ENCODE measurements around the gene TUSC7.

The TUSC7 gene

DNA sequence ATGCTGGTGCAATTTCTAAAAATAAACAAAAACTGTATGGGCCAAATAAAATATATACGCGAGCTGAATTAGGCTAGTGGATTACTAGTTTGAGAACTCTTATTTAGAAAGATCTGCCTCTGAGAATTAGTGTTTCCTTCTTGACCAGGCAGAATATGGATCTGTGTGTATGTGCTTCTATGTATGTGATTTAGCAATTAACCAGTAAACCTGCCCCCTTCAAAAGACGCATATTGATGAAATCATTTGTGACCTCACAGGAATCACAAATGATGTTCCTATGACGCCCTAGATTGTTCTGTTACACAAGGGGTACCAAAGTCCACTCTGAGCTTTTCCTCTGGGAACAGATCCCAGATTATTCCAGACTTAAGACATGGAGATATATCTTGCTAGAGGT lies at the start of gene TUSC7:
Gene TUSC7 (plus strand): TSS at position 301 of the 400 bp plus-strand sequence.
- no peak for FAIRE-seq

DNA sequence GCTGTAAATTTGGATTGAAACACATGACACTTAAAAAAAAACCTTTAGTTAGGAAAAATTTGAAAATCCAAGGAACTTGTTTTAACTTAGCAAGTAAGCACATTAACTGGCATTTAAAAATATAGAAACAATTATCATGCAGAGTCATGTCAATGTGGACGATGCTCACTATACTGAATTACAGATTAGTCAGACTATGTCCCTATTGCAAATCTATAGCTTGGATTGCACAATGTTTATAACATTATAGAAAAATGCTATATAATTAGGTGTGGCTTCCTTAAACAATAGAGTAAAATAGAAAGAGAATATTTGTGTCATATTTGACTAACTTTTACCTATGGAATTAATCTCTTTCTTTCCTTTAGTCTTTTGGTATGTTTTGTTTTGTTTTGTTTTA lies 48.4 kb upstream of the TUSC7 start:
- no peak for FAIRE-seq

DNA sequence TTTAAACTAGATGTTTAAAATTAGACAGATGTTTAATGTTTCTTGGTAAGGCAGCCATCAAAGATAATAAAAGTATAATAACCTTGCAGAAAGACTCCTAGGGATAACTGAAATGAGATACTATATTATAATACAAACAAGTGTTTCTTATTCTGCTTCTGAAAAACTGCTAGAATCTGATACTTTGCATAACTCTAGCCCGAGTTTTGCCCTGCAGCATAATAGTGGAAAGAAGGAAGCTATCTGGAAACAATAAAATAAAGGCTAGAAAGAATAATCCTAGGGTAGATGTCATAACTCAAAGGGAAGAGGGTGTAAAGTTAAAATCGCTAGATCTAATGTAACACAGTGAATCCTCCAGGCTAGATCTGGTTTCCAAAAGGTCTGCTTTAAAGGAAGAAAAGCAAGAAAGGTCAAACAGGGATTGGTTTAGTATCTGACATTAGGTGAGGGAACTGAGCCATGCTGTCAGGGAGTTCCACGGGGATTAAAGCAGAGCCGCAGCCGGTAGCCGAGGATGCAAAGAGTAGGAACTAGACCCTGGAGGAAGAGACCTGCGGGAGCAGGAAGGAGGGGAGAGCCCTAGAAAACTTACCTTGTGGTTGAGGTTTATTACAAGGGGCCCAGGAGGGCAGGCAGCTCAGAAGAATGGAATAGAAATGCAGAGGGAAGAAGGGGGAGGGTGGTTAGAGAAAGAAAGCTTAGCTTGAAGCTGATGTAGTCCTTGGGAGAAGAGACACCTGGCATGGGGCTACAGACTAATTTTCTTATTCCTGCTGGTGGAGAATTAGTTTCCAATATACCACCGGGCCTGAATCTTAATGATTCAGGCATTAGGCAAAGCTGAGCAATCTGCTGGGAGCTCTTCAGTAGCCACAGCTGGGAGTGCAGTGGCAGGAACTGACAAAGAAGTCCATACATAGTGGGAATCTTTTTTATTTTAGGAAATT lies 46.1 kb upstream of the TUSC7 start:
- no peak for FAIRE-seq

DNA sequence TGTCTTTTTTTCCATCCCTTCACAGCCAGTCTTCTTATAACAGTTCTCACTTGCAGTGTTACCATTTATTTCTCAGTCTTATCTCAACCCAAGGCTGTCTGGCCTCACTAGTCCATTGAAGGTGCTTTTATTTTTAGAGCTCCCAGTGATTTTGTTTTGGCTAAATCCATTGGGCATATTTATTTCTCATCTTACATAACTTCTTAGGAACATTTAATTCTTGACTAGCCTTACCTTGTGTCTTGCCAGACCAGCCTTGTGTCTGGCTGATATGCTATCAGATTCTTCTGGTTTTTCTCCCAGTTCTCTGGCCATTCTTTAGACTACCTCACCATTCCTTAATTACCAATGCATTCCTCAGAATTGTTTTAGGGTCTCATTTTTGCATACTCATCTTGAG lies 42.3 kb upstream of the TUSC7 start:
- FAIRE-seq: no peak

DNA sequence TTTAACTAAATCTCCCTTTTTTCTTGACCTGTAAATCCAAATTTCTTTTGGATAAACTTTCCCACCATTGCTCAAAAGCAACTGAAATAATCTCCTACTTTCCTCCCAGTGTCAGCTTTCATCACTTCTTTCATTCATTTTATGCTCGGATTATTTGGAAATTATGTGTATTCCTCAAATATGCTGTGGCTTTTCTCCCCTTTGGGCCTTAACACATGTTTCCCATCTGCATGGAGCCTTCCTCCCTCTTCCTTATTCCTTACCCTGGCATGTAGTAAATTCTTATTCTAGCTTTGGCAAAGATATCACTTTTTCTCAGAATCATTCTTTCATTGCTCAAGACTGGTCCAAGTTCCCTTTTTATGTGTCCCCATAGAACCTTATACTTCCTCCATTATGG lies 41.8 kb upstream of the TUSC7 start:
- no peak for FAIRE-seq

DNA sequence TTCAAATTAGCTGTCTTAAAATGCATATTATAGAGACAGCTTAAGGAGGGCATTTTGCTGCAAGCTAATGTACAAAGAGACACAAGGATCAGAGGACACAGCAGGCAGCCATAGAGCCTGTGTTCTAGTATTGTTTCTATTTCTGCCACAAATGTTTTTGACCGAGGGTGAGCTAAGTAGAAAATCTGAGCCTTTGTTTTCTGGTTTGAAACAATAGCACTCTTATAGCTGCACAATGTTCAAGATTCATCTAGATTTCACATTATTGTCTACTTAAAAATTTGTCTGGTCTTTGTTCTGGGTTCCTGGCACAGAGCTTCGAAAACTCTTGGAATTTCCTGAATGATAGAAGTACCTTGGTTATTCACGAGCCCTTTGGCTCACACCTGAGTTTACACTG lies 40.0 kb upstream of the TUSC7 start:
- no peak for FAIRE-seq

DNA sequence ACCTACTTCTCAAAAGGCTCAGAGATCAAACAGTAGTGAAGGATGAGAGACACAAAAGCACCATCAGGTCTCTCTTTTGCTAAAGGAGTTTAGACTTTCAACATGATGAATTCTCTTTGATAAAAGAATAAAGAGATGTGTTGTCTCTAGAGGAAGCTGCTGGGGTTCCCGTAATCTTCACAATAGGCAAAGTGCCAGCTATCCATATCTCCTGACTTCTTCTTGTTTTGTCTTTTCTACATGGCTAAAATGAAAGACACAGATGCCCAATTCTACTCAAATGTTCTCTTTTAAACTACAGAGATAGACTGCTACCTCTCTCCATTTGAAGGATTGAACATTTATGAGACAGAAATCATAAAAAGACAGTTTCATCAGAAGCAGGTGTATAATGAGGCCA lies 38.4 kb upstream of the TUSC7 start:
- FAIRE-seq: no peak

DNA sequence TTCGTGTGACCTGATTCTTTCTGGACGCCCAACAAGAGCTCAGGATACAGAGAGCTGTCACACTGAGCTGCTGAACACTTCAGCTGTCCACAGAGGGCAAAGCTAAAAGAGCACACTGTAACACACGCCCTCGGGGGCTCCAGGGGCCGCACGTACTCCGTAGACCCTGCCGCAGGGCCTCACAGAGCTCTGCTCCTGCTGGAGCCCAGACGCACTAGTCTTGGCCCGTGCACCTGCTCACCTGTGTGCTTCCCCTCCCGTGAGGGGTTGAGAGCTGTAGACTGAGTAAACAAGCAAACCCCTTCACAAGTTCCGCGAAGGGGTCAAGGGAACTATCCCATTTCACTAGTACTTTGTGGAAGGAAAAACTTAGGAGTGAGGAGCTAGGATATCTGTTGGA lies 30.7 kb upstream of the TUSC7 start:
- FAIRE-seq: no peak

DNA sequence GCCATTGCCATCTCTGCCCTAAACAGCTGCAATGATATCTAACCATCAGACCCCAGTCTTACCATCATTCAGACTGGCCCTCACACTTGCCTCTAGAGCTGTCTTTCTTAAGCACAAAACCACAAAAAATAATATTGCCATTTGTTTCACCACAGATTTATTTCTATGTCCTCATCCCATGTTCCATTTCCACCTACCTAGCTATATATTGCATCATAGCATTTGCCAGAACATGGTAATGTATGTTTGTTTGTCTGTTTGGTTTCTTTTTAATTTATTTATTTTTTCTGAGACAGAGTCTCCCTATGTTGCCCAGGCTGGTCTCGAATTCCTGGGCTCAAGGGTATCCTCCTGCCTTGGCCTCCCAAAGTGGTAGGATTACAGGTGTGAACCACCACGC lies 18.5 kb upstream of the TUSC7 start:
- no peak for FAIRE-seq

DNA sequence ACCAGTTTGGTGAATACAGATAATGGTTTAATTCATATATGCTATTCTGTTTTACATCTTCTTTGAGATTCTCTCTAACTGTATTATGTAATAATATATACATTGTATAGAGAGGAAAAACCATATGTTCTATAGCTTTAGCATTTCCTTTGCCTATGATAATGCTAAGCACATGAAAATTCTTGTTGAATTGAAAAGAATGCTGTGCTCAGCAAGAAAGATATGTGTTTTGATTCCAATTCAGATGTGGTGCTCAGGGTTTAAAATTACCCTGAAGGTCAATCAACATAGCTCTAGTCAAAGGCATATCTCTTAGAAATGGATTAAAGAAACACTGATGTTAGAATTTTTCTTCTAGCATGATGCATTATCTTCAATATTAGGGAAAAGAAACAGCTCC lies 8.5 kb upstream of the TUSC7 start:
- no peak for FAIRE-seq

DNA sequence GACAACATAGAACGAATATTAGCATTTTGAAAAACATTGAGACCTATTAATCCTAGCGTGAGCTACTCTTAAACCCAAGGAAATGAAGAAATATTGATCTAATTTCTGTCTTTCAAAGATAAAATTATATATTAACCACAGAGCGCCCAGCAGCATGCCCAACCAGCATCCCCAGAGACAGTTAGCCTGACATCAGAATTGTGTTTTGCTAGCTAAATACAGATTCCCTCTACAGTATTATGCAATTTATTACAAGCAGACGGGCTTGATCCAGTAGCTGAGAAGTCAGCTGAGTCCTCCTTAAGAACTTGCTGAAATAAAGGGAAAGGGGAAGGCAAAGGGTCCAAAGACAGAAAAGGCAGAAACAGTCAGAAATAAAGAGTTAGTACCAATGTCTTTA lies 7.2 kb upstream of the TUSC7 start:
- FAIRE-seq: no peak

DNA sequence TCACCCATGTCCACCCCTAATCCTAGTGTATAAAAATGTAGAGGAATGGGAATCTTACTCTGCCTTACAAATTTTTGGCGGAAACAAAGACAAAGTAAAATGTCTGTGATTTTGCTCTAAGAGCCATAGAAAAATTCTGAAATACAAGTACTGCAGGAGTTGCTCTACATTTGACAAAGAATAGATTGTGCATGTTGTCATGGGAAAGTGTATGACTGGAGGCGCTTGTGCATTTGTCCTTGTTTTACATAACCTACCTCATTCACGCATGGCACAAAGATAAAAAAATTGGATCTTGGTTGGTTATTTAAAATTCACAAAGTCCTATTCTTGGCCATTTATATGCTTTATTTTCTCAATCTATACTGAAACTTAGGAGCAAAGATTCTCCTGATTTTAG lies 2.0 kb upstream of the TUSC7 start:
- FAIRE-seq: no peak

DNA sequence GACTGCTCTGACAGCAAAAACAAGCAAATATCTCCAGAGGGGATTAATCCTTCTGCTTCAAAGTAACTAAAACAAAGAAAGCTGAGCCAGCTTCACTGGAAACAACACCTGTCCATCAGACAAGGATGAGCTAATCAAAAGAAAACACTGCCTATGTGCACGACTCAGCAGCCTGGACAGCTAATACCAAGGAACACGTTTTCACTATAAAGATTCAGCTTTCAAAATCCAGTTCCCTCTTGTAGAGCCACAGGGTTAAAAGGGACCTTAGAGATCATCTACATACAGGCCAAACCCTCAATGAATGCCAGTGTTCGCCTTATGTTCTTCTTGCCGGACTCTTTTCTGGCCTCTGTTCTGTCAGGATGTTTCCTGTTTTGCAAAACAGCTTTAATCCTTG lies 6.9 kb downstream of the TUSC7 start:
- FAIRE-seq: no peak

DNA sequence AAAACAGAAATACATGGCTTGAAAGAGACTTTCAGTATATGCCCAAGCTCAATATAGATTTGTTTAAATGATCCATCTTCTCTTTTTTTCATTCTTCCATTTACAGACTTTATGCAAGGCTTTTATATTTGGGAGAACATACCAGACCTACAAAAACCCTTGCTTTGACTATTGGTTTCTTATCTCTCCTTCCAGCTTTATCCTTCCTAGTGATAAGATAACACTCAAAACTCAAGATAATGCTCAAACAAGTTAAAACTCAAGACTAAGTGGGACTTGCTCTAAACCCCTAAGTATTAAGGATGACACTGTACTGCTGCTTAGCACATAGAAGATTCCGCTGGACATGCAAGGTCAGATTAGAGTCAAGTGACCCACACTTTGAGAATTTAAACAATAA lies 8.0 kb downstream of the TUSC7 start:
- FAIRE-seq: no peak

DNA sequence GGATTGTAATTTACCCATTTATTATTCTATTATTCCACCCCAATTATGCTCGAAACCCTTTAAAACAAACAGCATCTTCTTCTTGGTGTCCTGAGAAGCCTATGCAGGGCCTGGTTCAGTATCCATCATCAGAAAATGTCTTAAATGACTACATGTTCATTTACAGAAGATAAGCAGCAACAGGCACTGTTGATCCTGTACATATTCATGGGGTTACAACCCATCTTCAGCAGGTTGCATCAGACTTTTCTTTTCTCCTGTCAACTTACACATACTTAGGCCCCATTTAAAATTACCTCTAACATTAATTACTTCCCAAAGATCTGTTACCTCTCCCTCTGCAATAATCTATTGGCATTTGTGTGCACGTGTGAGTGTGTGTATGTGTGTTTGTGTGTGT lies 18.9 kb downstream of the TUSC7 start:
- no peak for FAIRE-seq

DNA sequence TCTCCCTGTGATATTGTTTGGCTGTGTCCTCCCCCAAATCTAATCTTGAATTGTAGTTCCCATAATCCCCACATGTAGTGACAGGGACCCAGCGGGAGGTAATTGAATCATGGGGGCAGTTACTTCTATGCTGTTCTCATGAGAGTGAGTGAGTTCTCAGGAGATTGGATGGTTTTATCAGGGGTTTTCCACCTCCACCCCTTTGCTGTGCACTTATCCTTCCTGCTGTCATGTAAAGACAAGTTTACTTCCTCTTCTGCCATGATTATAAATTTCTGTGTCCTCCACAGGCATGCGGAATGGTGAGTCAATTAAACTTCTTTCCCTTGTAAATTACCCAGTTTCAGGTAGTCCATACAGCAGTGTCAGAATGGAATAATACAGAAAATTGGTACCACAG lies 24.7 kb downstream of the TUSC7 start:
- FAIRE-seq: no peak

DNA sequence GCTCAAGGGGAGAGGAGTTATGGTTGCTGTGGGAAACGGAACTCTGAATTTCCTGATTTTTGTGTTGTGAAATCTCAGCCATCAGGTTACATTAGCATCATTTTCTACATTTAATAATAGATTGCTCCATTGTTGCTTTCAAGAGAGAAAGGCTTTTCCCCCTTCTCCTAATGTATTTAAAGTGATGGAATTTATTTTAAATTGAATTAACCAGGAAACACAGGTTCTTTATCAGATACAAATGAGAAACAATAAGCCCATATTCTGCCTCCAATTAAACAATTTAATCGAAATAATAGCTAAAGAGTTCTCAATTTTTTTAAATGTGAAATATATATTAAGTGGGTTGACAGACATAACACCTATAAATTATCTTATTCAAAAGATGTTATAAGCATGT lies 30.1 kb downstream of the TUSC7 start:
- FAIRE-seq: no peak

DNA sequence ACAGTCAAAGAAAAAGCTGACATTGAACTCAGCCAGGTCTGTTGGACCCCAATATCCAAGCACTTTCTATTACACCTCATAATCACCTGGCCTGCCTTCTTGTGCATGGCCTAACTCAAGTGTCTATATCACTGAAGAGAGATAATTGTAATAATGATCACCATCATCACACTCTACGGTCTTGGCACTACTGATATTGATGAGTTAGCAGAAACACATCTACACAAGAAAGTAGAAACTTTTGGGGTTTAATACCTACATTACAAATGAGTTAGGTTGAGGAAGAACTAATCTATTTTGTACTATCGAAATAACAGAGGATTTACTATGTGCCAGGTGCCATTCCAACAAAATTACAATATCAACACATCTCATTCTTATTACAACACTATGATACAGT lies 30.7 kb downstream of the TUSC7 start:
- no peak for FAIRE-seq

DNA sequence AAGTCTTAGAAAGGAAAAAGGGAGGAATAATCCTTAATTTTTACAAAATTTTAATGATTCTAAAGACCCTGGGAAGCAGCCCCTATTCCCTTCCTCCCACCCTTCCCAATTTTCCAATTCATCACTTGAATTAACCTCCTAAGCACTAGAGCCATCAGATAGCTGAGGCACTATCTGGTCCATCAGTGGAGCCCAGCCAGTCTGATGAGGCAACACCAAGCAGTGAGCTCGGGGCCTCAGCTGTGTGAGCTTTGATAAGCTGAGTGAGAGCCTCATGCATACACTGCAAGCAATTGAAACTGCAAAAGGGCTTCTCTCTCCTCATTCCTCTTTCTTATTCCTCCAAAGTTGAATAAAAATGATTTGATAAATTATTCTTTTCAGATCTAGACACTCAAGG lies 31.9 kb downstream of the TUSC7 start:
- FAIRE-seq: no peak

DNA sequence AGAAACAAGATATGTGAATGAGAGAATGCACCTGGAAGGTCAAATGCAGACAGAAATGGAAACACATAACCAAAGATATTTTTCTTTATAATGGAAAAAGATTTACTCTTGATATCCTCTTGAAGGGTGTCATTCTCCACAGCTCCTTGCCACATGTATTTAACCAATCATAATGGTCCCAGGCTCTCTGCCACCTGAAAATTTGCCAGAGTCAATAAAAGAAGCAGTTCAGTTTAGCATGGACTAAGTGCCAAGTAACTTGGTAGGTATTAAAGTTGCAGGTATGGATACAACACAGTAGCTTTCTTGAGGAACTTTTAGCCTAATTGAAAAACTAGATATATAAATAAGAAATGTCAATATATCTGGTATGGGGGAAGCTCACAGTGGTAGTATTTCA lies 33.5 kb downstream of the TUSC7 start:
- FAIRE-seq: no peak

DNA sequence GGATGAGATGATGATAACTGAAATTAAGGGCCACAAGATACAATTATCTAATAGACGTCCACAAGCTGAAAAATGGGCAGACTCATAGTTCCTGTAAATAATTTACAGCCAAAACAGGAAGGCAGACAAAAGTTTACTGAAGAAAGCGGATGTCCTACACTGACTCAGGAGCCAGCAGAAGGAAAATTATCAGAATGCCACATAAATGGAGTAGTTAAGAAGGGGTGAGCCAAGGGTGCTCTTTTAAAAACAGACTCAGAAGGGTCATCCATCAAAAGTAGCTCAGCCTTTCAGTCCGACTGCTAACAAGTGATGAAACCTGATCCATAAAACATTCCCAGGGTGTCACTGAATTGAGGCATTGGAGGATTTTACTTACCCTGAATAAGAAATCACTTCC lies 39.8 kb downstream of the TUSC7 start:
- no peak for FAIRE-seq

DNA sequence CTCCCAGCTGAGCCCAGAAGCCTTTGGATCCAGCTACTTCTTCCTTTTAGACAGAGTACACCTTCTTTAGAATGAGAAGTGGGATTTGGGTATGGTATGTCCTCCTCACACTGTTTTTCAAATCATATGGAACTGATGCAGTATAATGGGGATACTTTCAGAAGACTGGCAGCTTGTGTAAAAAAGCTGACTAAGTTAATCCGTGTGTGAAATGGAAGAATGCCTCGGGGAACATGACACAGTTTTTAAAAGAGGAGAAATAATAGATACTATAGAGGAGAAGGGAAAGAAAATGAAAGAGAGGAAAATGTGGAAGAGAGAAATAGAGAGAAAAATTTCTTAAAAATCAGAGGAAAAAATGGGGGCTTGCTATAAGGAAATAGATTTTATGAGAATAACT lies 47.7 kb downstream of the TUSC7 start:
- FAIRE-seq: no peak

DNA sequence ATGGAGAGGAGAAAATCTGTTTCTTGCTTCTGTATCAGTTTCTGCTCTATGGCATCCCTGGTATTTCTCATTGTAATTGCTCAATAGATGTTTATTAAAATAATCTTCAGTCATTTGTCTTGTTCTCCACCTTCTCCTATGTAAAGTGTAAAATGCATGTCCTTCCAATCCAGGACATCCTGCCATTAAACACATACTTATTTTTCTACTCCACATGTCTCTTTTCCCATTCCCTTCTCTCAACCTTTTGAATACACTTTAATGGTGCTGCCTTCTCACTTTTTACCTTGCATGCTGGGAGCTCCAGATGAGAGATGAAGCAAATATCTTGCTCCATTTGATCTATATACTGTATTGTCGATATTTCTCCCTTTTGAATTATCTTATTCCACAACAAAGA lies 49.7 kb downstream of the TUSC7 start:
- no peak for FAIRE-seq
